ENCODE measurements around the gene IFTAP.
"Not testable (repeated sequence)": the region's sequence is repeated elsewhere in the genome, so short reads cannot be mapped to it uniquely, and the experiment has no call there.

GRCh38 chr11:36557390-36557789 lies 36.9 kb upstream of the IFTAP start:
- not testable (repeated sequence) for TF ChIP-seq POLR2A, TAF1, POLR2AphosphoS5 (IDR thresholded peaks at IDR 0.05; ENCODE audit: low read depth, low read length)

Data from GM12891 (cell line).